Stimulated activated memory B cell treated with anti-CD40 and anti-IgM and Interleukin-4, amounts not matched to agents 10 μg/mL and 1 μg/mL and 100 μg/mL, for 72 hours (primary cell): Measurements from ENCODE around the gene GPR31.

Experiments
- ATAC-seq: fragments of 150-1000 bp; cut with Tn5 transposase; 2 replicates; pipeline ENCODE4 v1.10.0; 2021
- H3K27ac Mint-ChIP-seq: one replicate; pipeline ENCODE4 v1.8.0; 2022; ENCODE audit warnings: mild to moderate bottlenecking, mixed read lengths
- H3K27me3 Mint-ChIP-seq: one replicate; pipeline ENCODE4 v1.8.0; 2022; ENCODE audit warnings: mixed read lengths
- H3K36me3 Mint-ChIP-seq: one replicate; pipeline ENCODE4 v1.8.0; 2022; ENCODE audit warnings: mixed read lengths
- H3K4me1 Mint-ChIP-seq: one replicate; pipeline ENCODE4 v1.8.0; 2022; ENCODE audit warnings: mixed read lengths
- H3K4me3 Mint-ChIP-seq: one replicate; pipeline ENCODE4 v1.8.0; 2022; ENCODE audit warnings: mild to moderate bottlenecking, moderate library complexity, mixed read lengths
- H3K9me3 Mint-ChIP-seq: one replicate; pipeline ENCODE4 v1.8.0; 2022; ENCODE audit warnings: mixed read lengths

The GPR31 gene

DNA sequence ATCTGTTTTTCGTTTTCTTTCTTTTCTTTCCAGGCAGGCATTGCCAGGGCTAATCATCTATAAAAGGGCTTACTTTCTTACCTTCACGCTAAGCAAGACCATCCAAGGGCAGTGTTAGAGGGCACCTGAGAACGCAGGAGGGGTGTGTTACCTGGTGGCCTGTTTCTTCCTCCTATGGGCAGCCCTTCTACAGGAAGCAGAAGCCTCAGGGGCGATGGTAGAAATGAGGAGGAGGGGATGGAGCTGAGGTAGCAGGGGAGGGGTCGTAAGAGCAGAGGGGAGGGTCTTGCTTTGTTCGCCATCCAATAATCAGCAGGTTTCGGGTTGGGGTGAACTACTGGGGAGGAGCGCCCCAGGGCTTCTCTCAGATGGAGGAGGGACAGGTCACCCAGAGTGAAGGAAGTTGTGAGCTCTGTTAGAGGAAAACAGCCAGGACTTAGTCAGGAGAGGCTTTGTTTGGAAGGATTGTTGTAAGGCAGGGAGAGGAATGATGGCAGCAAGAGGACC lies 36.4 kb downstream of the GPR31 start:
- Mint-ChIP-seq H3K27me3 (no peaks in the 10 kb centered on the region), H3K4me3 (peak overlapping the region; percentile 82), H3K4me1 (peaks cover 85% of the 10 kb centered on the region), H3K36me3 (peaks cover under 1% of the 10 kb centered on the region), H3K27ac (peak overlapping the region; percentile 95), H3K9me3 (no peaks in the 10 kb centered on the region)
- ATAC-seq, result no peak

DNA sequence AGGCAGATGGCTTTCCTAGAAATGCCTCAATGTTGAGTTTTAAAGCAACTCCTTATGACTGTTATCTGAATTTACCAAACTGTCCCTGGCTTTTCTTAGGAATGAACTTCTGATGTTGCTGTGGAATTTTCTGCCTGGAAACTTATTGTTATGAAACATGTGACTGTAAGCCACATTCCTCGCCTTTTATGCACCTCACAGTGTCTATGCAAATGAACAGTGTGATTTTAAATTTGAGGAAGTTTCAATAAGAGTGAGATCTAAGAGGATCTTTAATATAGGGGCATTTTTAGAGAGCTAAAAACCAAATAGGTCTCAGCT lies 37.2 kb downstream of the GPR31 start:
- no peaks in the 10 kb centered on the region for H3K27me3 Mint-ChIP-seq
- peaks cover 90% of the 10 kb centered on the region for H3K4me1 Mint-ChIP-seq
- ATAC-seq, result peak; percentile 37
- no peaks in the 10 kb centered on the region for H3K36me3 Mint-ChIP-seq
- peak overlapping the region; percentile 95 for H3K27ac Mint-ChIP-seq
- no peaks in the 10 kb centered on the region for H3K9me3 Mint-ChIP-seq
- peak overlapping the region; percentile 82 for H3K4me3 Mint-ChIP-seq

- no peaks in the 10 kb centered on the region for H3K36me3 Mint-ChIP-seq
- H3K4me1 Mint-ChIP-seq, result peaks cover 87% of the 10 kb centered on the region
- no peaks in the 10 kb centered on the region for H3K9me3 Mint-ChIP-seq
- H3K27ac Mint-ChIP-seq, result peak overlapping the region; percentile 95
- no peaks in the 10 kb centered on the region for H3K27me3 Mint-ChIP-seq
- no peak for ATAC-seq
- H3K4me3 Mint-ChIP-seq, result no peak overlapping the region
These were observed 37.9 kb downstream of the GPR31 start for GRCh38 chr6:167119670-167120582.

DNA sequence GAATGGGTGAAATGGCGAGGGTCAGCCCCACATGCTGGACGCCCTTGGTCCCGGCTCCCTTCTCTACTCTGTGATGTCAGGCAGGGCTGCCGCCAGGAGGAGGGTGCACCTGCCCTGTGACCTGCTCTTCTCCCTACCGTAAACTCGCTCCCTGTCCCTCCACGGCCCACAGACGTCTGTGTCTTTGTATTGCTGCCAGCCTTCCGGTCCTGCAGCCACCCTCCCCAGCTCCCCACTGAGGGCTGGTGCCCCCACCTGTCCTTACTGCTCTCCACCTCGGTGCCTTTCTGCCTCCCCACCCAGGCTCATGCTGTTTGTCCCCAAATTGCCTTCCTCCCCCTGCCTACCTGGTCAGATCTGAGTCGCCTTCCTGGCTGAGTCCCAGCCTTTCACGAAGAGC lies 38.9 kb downstream of the GPR31 start:
- peaks cover 87% of the 10 kb centered on the region for H3K4me1 Mint-ChIP-seq
- no peak for ATAC-seq
- no peaks in the 10 kb centered on the region for H3K27me3 Mint-ChIP-seq
- no peaks in the 10 kb centered on the region for H3K36me3 Mint-ChIP-seq
- no peaks in the 10 kb centered on the region for H3K9me3 Mint-ChIP-seq
- H3K4me3 Mint-ChIP-seq, result peak overlapping the region; percentile 57
- H3K27ac Mint-ChIP-seq, result peak overlapping the region; percentile 95

DNA sequence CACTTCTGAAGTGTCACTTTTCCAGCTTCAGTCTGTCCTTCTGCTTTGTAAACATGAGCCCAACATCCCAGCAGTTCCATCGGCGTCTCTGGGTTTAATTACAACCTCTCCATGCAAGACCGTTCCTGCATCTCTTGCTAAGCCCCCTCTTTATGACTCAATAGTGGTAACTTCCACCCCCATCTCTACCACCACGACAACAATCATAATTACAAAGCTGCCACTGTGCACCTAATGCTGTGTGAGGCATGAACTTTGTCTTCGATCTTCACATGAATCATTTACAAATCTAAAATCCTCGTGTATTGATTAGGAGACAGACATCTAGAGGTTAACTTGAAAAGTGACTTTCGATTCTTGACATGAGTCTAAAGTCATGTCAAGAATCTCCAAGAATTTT lies 39.8 kb downstream of the GPR31 start:
- Mint-ChIP-seq H3K4me3 (peak overlapping the region; percentile 57), H3K36me3 (no peaks in the 10 kb centered on the region), H3K9me3 (no peaks in the 10 kb centered on the region), H3K27ac (peak overlapping the region; percentile 95), H3K4me1 (peaks cover 87% of the 10 kb centered on the region), H3K27me3 (no peaks in the 10 kb centered on the region)
- ATAC-seq, result no peak

DNA sequence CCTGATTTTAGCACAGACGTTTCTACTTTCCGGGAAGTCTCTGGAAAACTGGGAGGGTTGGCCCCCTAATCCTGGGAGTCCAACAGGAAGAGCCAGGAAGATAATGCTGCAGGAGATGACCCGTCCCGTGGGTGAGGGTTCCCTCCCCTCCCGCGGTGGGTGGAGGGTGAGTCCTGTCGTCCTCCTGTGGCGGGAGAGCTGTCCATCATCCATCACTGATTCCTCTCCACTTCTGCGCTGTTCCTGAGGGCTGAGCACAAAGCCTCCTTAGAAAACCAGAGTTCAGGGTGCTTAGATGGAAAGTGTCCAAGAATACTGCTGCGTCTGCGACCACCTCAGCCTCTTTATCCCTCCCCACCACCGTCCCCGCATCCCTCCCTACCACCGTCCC lies 40.9 kb downstream of the GPR31 start:
- H3K27ac Mint-ChIP-seq, result peak overlapping the region; percentile 48
- ATAC-seq, result no peak
- H3K27me3 Mint-ChIP-seq, result no peaks in the 10 kb centered on the region

GRCh38 chr6:167116109-167116837 lies 41.5 kb downstream of the GPR31 start:
- Mint-ChIP-seq H3K4me3 (no peak overlapping the region), H3K27me3 (no peaks in the 10 kb centered on the region), H3K4me1 (peaks cover 87% of the 10 kb centered on the region), H3K27ac (peak overlapping the region; percentile 48), H3K36me3 (no peaks in the 10 kb centered on the region), H3K9me3 (no peaks in the 10 kb centered on the region)
- ATAC-seq, result no peak

More for the DNA sequence above, 40.9 kb downstream of the GPR31 start:
- Mint-ChIP-seq H3K4me1 (peaks cover 87% of the 10 kb centered on the region), H3K36me3 (no peaks in the 10 kb centered on the region), H3K9me3 (no peaks in the 10 kb centered on the region), H3K4me3 (no peak overlapping the region)

DNA sequence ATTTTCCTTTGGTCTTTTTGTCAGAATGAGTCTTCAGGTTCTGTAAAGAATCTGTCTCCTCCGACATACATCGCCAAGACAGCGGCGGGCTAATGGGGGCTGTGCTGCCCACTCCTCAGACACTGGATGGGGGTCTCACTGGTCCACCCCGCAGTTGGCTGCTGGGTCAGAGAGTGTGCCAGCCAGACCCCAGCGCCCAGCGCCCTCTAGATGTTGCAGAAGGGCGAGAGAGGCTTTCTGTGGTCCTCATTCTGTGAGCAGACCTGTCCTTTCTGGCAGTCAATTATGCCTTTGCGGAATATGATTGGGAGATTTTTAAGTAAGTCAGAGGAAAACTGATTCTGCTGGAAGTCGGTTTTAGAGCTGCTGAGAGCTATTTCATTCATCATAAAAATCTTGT lies 42.7 kb downstream of the GPR31 start:
- H3K9me3 Mint-ChIP-seq, result no peaks in the 10 kb centered on the region
- H3K27me3 Mint-ChIP-seq, result no peaks in the 10 kb centered on the region
- peaks cover 86% of the 10 kb centered on the region for H3K4me1 Mint-ChIP-seq
- H3K36me3 Mint-ChIP-seq, result no peaks in the 10 kb centered on the region
- no peak for ATAC-seq
- H3K4me3 Mint-ChIP-seq, result peak overlapping the region; percentile 65
- peak overlapping the region; percentile 89 for H3K27ac Mint-ChIP-seq

GRCh38 chr6:167113935-167114910 lies 43.6 kb downstream of the GPR31 start:
- H3K4me1 Mint-ChIP-seq, result peaks cover 88% of the 10 kb centered on the region
- no peaks in the 10 kb centered on the region for H3K27me3 Mint-ChIP-seq
- peak overlapping the region; percentile 65 for H3K4me3 Mint-ChIP-seq
- peak overlapping the region; percentile 89 for H3K27ac Mint-ChIP-seq
- ATAC-seq, result peak; percentile 95
- no peaks in the 10 kb centered on the region for H3K36me3 Mint-ChIP-seq
- H3K9me3 Mint-ChIP-seq, result no peaks in the 10 kb centered on the region

- no peaks in the 10 kb centered on the region for H3K36me3 Mint-ChIP-seq
- H3K27me3 Mint-ChIP-seq, result no peaks in the 10 kb centered on the region
These were observed 44.6 kb downstream of the GPR31 start for GRCh38 chr6:167113047-167113754.

GRCh38 chr6:167112421-167112820 lies 45.4 kb downstream of the GPR31 start:
- Mint-ChIP-seq H3K4me3 (peak overlapping the region; percentile 65), H3K9me3 (no peaks in the 10 kb centered on the region), H3K27ac (peak overlapping the region; percentile 89), H3K36me3 (no peaks in the 10 kb centered on the region), H3K27me3 (no peaks in the 10 kb centered on the region), H3K4me1 (peaks cover 82% of the 10 kb centered on the region)
- ATAC-seq, result no peak

More at GRCh38 chr6:167113047-167113754, 44.6 kb downstream of the GPR31 start:
- Mint-ChIP-seq H3K4me3 (peak overlapping the region; percentile 65), H3K4me1 (peaks cover 84% of the 10 kb centered on the region), H3K27ac (peak overlapping the region; percentile 89), H3K9me3 (no peaks in the 10 kb centered on the region)
- ATAC-seq, result peak; percentile 81

- Mint-ChIP-seq H3K9me3 (no peaks in the 10 kb centered on the region), H3K36me3 (no peaks in the 10 kb centered on the region), H3K4me3 (peak overlapping the region; percentile 65), H3K27me3 (no peaks in the 10 kb centered on the region), H3K27ac (peak overlapping the region; percentile 89), H3K4me1 (peaks cover 79% of the 10 kb centered on the region)
- ATAC-seq, result no peak
These were observed 46.2 kb downstream of the GPR31 start for GRCh38 chr6:167111597-167111996.

DNA sequence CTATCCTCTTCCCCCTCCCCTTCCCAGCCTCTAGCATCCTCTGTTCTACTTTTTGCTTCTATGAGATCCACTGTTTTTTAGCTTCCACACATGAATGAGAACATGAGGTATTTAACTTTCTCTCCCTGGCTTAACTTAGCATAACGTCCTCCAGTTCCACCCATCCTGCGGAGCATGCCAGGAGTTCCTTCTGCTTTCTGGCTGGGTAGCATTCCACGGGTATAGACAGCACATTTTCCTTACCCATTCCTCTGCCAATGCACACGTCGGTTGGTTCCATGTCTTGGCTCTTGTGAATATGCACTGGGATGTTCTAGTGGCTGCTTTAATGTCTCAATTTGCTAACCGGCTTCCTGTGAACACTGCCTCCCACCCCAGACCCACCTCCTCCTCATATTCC lies 48.1 kb downstream of the GPR31 start:
- Mint-ChIP-seq H3K27ac (peak overlapping the region; percentile 89), H3K27me3 (no peaks in the 10 kb centered on the region), H3K36me3 (no peaks in the 10 kb centered on the region), H3K4me3 (no peak overlapping the region), H3K4me1 (peaks cover 74% of the 10 kb centered on the region), H3K9me3 (no peaks in the 10 kb centered on the region)
- no peak for ATAC-seq

- no peaks in the 10 kb centered on the region for H3K27me3 Mint-ChIP-seq
These were observed 49.5 kb downstream of the GPR31 start for GRCh38 chr6:167108278-167108677.

More at GRCh38 chr6:167108278-167108677, 49.5 kb downstream of the GPR31 start:
- no peak for ATAC-seq
- Mint-ChIP-seq H3K36me3 (no peaks in the 10 kb centered on the region), H3K9me3 (no peaks in the 10 kb centered on the region), H3K4me3 (no peak overlapping the region), H3K4me1 (peaks cover 74% of the 10 kb centered on the region), H3K27ac (peak overlapping the region; percentile 61)
